ENCODE data around the gene CABP4. TPM values are rescaled to one million over a fixed set of nuclear protein-coding genes. Genes with fewer than 3 reads are reported as not detected.
"Not testable (repeated sequence)": the region's sequence is repeated elsewhere in the genome, so short reads cannot be mapped to it uniquely, and the experiment has no call there.

Gene CABP4
- total RNA-seq, 1 experiment from 2014 or later = 24.8 TPM

DNA sequence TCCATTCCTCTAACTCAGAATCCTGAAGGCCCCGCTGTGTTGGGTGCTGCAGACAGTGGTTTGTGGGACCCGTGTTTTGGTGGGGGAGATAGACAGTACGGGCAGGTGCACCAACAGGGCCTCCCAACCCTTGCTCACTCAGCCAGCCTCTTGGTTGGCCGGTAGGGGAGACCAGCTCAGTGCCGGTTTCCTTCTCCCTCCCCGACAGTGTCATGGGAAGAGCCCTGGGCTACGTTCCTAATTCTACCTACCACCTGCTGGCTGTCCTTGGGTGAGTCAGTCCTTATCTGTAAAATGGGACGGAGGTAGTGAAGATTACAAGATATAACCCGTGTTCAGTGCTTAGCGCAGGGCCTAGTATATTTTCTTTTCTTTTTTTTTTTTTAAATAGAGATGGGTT, 8.0 kb downstream of the CABP4 start:
- no TSS peak for BruUV-seq (replicated peaks)
- Mint-ChIP-seq H3K4me1 (ENCODE audit: low read depth, unreplicated experiment) (peaks cover 32% of the 10 kb centered on the region), H3K4me3 (ENCODE audit: low read depth, unreplicated experiment) (no peak overlapping the region), H3K9me3 (ENCODE audit: low read depth, unreplicated experiment) (no peaks in the 10 kb centered on the region), H3K27ac (ENCODE audit: unreplicated experiment) (no peak overlapping the region), H3K27me3 (ENCODE audit: unreplicated experiment) (no peaks in the 10 kb centered on the region), H3K36me3 (ENCODE audit: insufficient read depth, unreplicated experiment) (peaks cover 53% of the 10 kb centered on the region)
- TF ChIP-seq CTCF (IDR thresholded peaks at IDR 0.05; ENCODE audit: unreplicated experiment) = no peak
- no peak for DNase-seq
- intact Hi-C loops (cut with micrococcal nuclease; ENCODE audit: unreplicated experiment) = no loop called here
- CTCF ChIA-PET = no interaction called here

DNA sequence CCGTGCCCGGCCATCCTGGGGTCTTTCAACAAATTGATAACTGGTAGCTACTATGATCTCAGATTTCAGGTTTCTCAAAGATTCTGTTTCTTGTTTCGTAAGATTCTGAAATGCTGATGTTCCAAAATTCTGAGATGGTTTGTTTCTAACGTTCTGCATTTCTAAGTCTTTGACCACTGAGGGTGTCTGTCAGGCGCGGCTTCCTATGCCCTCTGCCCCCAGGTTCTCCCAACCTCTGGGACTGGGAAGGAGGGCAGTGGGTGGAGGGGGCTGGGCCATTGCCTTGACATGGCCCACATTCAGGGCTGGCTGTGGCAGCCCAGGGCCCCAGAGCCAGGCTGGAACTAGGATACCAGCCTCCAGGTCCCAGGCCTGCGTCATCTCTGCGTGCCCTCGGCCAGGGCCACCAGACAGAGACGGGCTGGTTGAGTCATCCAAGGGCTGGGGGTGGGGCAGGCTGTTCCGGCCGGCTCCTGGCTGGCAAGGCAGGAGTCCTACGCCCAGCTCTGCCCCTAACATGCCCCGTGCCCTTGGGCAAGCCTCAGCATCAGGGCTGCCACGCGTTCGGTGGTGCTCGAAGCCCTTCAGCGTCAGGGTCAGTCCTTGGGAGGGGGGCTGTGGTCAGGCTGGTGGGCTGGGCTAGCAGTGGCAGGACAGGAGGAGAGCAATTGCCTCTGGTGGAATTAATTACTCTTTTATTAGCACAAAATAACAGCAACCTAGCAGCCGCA, 8.7 kb downstream of the CABP4 start:
- BruUV-seq (replicated peaks) = no TSS peak
- DNase-seq = peak; percentile 89
- Mint-ChIP-seq H3K27me3 (ENCODE audit: unreplicated experiment) (no peaks in the 10 kb centered on the region), H3K27ac (ENCODE audit: unreplicated experiment) (peak overlapping the region; percentile 91), H3K4me3 (ENCODE audit: low read depth, unreplicated experiment) (peak overlapping the region; percentile 94), H3K9me3 (ENCODE audit: low read depth, unreplicated experiment) (no peaks in the 10 kb centered on the region), H3K4me1 (ENCODE audit: low read depth, unreplicated experiment) (peaks cover 35% of the 10 kb centered on the region), H3K36me3 (ENCODE audit: insufficient read depth, unreplicated experiment) (peaks cover 59% of the 10 kb centered on the region)
- CTCF ChIA-PET = no interaction called here
- TF ChIP-seq CTCF (IDR thresholded peaks at IDR 0.05; ENCODE audit: unreplicated experiment) = no peak
- intact Hi-C loops (cut with micrococcal nuclease; ENCODE audit: unreplicated experiment) = no loop called here

DNA sequence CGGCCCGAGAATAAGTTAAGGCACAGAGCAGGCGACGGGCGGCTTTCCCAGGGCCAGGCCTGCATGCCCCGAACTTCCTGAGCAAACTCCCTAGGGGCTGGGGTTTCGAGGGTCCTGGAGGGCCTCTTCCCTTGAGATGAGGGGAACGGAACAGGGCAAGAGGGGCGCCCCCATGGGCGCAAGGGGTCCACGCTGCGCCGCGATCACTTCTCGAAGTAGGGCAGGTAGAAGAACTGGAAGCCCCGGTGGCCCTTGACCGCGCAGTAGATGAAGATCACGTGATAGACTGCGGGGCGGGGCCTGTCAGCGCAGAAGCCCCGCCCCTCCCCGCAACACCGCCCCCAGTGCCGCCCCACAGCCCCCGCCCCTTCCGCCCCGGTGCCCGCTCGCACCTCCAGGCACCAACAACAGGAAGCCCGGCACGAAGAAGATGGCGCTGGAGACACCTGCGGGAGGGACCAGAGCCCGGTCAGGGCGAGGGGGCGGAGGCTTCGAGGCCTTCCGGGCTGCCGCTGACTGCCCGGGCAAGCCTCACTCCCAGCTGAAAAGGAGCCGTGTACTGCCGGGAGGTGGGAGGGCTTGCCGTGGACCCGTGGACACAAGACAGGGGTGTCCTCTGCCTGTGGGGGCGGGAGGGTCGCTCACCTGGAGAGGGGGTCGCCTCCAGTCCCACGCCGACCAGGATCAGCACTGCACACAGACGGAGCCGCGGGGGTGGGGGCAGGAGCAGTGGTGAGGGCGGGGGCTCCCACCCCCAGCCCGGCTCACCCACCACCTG, 9.4 kb downstream of the CABP4 start:
- Mint-ChIP-seq H3K4me3 (ENCODE audit: low read depth, unreplicated experiment) (peak overlapping the region; percentile 94), H3K36me3 (ENCODE audit: insufficient read depth, unreplicated experiment) (peaks cover 66% of the 10 kb centered on the region), H3K27me3 (ENCODE audit: unreplicated experiment) (no peaks in the 10 kb centered on the region), H3K27ac (ENCODE audit: unreplicated experiment) (peak overlapping the region; percentile 91), H3K4me1 (ENCODE audit: low read depth, unreplicated experiment) (peaks cover 35% of the 10 kb centered on the region), H3K9me3 (ENCODE audit: low read depth, unreplicated experiment) (no peaks in the 10 kb centered on the region)
- BruUV-seq (replicated peaks) = no TSS peak
- CTCF ChIA-PET = interaction anchor here (0.7 to 1.0 kb wide), 2 partner anchors 13 to 14 kb away, joined by 6 to 8 read pairs; partner anchors contain the start of gene GPR152
- intact Hi-C loops (cut with micrococcal nuclease; ENCODE audit: unreplicated experiment) = no loop called here
- no peak for TF ChIP-seq CTCF (IDR thresholded peaks at IDR 0.05; ENCODE audit: unreplicated experiment)
- DNase-seq = peak; percentile 95

DNA sequence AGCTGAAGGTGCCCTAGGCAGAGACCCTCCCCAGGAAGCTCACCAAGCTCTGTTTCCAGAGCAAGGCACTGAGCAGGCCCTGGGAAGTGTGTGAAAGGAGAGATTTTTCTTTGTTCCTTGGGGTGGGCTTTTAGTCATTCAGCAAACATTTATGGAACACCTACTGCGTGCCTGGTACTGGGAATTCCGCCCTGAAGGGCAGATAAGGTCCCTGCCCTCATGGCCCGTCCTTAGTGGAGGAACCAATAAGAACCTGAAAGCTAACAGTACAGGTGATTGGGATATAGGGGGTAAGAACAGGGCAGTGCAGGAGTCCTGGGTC, 10.0 kb downstream of the CABP4 start:
- BruUV-seq (replicated peaks) = TSS peak; percentile 69
- Mint-ChIP-seq H3K27me3 (ENCODE audit: unreplicated experiment) (no peaks in the 10 kb centered on the region), H3K27ac (ENCODE audit: unreplicated experiment) (peak overlapping the region; percentile 91), H3K4me1 (ENCODE audit: low read depth, unreplicated experiment) (peaks cover 35% of the 10 kb centered on the region), H3K36me3 (ENCODE audit: insufficient read depth, unreplicated experiment) (peaks cover 63% of the 10 kb centered on the region), H3K4me3 (ENCODE audit: low read depth, unreplicated experiment) (peak overlapping the region; percentile 94), H3K9me3 (ENCODE audit: low read depth, unreplicated experiment) (no peaks in the 10 kb centered on the region)
- no peak for TF ChIP-seq CTCF (IDR thresholded peaks at IDR 0.05; ENCODE audit: unreplicated experiment)
- intact Hi-C loops (cut with micrococcal nuclease; ENCODE audit: unreplicated experiment) = no loop called here
- no peak for DNase-seq
- CTCF ChIA-PET = interaction anchor here (0.6 to 1.0 kb wide), 3 partner anchors 13 to 17 kb away, joined by 4 to 8 read pairs (median 6); partner anchors contain the start of gene GPR152

- BruUV-seq (replicated peaks); DNase-seq; intact Hi-C loops (cut with micrococcal nuclease; ENCODE audit: unreplicated experiment); H3K27me3 Mint-ChIP-seq (ENCODE audit: unreplicated experiment); H3K9me3 Mint-ChIP-seq (ENCODE audit: low read depth, unreplicated experiment): not testable (repeated sequence)
- CTCF ChIA-PET = interaction anchor here (0.6 to 1.0 kb wide), 2 partner anchors 14 to 16 kb away, joined by 4 to 8 read pairs; partner anchors contain the start of gene GPR152
- peaks cover 35% of the 10 kb centered on the region for H3K4me1 Mint-ChIP-seq (ENCODE audit: low read depth, unreplicated experiment)
- peak overlapping the region; percentile 91 for H3K27ac Mint-ChIP-seq (ENCODE audit: unreplicated experiment)
- peak overlapping the region; percentile 94 for H3K4me3 Mint-ChIP-seq (ENCODE audit: low read depth, unreplicated experiment)
- H3K36me3 Mint-ChIP-seq (ENCODE audit: insufficient read depth, unreplicated experiment) = peaks cover 63% of the 10 kb centered on the region
These were observed 10.4 kb downstream of the CABP4 start for GRCh38 chr11:67465530-67465929.
